GM23338 (cell line): Measurements from ENCODE around the gene IFNLR1. TPM values are rescaled to one million over a fixed set of nuclear protein-coding genes. Genes with fewer than 3 reads are reported as not detected.
A peak's percentile ranks its signal among the peaks of the same experiment; 100 is the strongest.

Experiments used
- ATAC-seq: fragments of 200-7000 bp; cut with Tn5 transposase; 3 replicates; pipeline ENCODE4 v1.9.1; 2020
- DNase-seq: peaks from one replicate; pipeline ENCODE4 v3.0.0-alpha.2; 2015; ENCODE audit warnings: low spot score
- H2AFZ ChIP-seq: fragments of 200-600 bp; sonication (generic); 2 replicates; pipeline ENCODE4 v1.8.0; 2016; ENCODE audit warnings: antibody characterized with exemption, mild to moderate bottlenecking, moderate library complexity
- H3F3A ChIP-seq: fragments of 200-600 bp; sonication (generic); replicated peaks from 2 replicates; pipeline ENCODE4 v1.8.0; 2017; ENCODE audit warnings: antibody characterized with exemption, mixed run types, low read depth
- H3K27ac ChIP-seq: fragments of 200-600 bp; sonication (generic); 2 replicates; pipeline ENCODE4 v1.6.1; 2016; ENCODE audit warnings: low read depth
- H3K27me3 ChIP-seq: fragments of 200-600 bp; sonication (generic); 2 replicates; pipeline ENCODE4 v1.8.0; 2016; ENCODE audit warnings: mild to moderate bottlenecking, mixed run types, moderate library complexity; ENCODE audit not compliant: insufficient read depth
- H3K36me3 ChIP-seq: fragments of 200-600 bp; sonication (generic); 2 replicates; pipeline ENCODE4 v1.8.0; 2016; ENCODE audit warnings: mild to moderate bottlenecking; ENCODE audit not compliant: insufficient read depth
- H3K4me1 ChIP-seq: fragments of 200-600 bp; sonication (generic); 2 replicates; pipeline ENCODE4 v1.8.0; 2016; ENCODE audit warnings: mild to moderate bottlenecking, moderate library complexity; ENCODE audit not compliant: insufficient read depth
- H3K4me2 ChIP-seq: fragments of 200-600 bp; sonication (generic); 2 replicates; pipeline ENCODE4 v1.7.1; 2017; ENCODE audit warnings: mixed run types
- H3K4me3 ChIP-seq: fragments of 200-600 bp; sonication (generic); 2 replicates; pipeline ENCODE4 v1.6.1; 2016; ENCODE audit warnings: mixed run types
- H3K79me2 ChIP-seq: fragments of 200-600 bp; sonication (generic); replicated peaks from 2 replicates; pipeline ENCODE4 v1.8.0; 2017; ENCODE audit warnings: mild to moderate bottlenecking; ENCODE audit not compliant: insufficient read depth
- H3K9me2 ChIP-seq: fragments of 200-600 bp; sonication (generic); 2 replicates; pipeline ENCODE4 v1.8.0; 2017; ENCODE audit not compliant: insufficient read depth
- H4K20me1 ChIP-seq: fragments of 200-600 bp; sonication (generic); replicated peaks from 2 replicates; pipeline ENCODE4 v1.8.0; 2017; ENCODE audit warnings: mild to moderate bottlenecking; ENCODE audit not compliant: insufficient read depth
- H3K27ac Mint-ChIP-seq: 2 replicates; pipeline ENCODE4 v1.8.0; 2020; ENCODE audit warnings: inconsistent platforms, mild to moderate bottlenecking, moderate library complexity, mixed read lengths
- H3K27me3 Mint-ChIP-seq: 3 replicates; pipeline ENCODE4 v1.8.0; 2022; ENCODE audit warnings: low read depth, mild to moderate bottlenecking, moderate library complexity, mixed read lengths, inconsistent platforms; ENCODE audit not compliant: insufficient read depth, poor library complexity
- H3K36me3 Mint-ChIP-seq: 3 replicates; pipeline ENCODE4 v1.8.0; 2021; ENCODE audit warnings: low read depth, mild to moderate bottlenecking, inconsistent platforms, moderate library complexity, mixed read lengths
- H3K4me1 Mint-ChIP-seq: 3 replicates; pipeline ENCODE4 v1.8.0; 2020; ENCODE audit warnings: mild to moderate bottlenecking, inconsistent platforms, mixed read lengths
- H3K4me3 Mint-ChIP-seq: 3 replicates; pipeline ENCODE4 v1.8.0; 2021; ENCODE audit warnings: moderate library complexity, mild to moderate bottlenecking, inconsistent platforms, mixed read lengths
- H3K9me3 Mint-ChIP-seq: 3 replicates; pipeline ENCODE4 v1.8.0; 2020; ENCODE audit warnings: moderate library complexity, mild to moderate bottlenecking, inconsistent platforms, mixed read lengths
- CREB1 ChIP-seq: fragments of 250-450 bp; sonication (Bioruptor Pico); IDR thresholded peaks from 2 replicates; pipeline ENCODE4 v1.5.0; 2020; ENCODE audit warnings: low read depth, mild to moderate bottlenecking, moderate library complexity
- ETS1 ChIP-seq: IDR thresholded peaks from 2 replicates; pipeline ENCODE4 v1.6.1; 2016; ENCODE audit warnings: antibody characterized with exemption
- EZH2 ChIP-seq: fragments of 200-600 bp; sonication (generic); IDR thresholded peaks from one replicate; pipeline ENCODE4 v1.8.0; 2017; ENCODE audit warnings: antibody characterized with exemption, mild to moderate bottlenecking, low read depth; ENCODE audit not compliant: unreplicated experiment
- EZH2phosphoT487 ChIP-seq: fragments of 200-600 bp; sonication (generic); IDR thresholded peaks from one replicate; pipeline ENCODE4 v1.8.1; 2018; ENCODE audit warnings: antibody characterized with exemption; ENCODE audit not compliant: unreplicated experiment
- JUNB ChIP-seq: IDR thresholded peaks from one replicate; pipeline ENCODE4 v1.6.1; 2016; ENCODE audit warnings: antibody characterized with exemption; ENCODE audit not compliant: unreplicated experiment
- NANOG ChIP-seq: IDR thresholded peaks from 2 replicates; pipeline ENCODE4 v1.6.1; 2016; ENCODE audit warnings: antibody characterized with exemption, borderline replicate concordance
- POLR2AphosphoS5 ChIP-seq: IDR thresholded peaks from 2 replicates; pipeline ENCODE4 v1.6.1; 2016; ENCODE audit warnings: antibody characterized with exemption, low read depth
- STAT1 ChIP-seq: IDR thresholded peaks from one replicate; pipeline ENCODE4 v1.6.1; 2016; ENCODE audit warnings: antibody characterized with exemption; ENCODE audit not compliant: unreplicated experiment
- ZNF114 ChIP-seq: fragments of 250-450 bp; sonication (Bioruptor Pico); IDR thresholded peaks from 2 replicates; pipeline ENCODE4 v1.5.0; 2020; ENCODE audit warnings: mild to moderate bottlenecking, moderate library complexity
- ZNF331 ChIP-seq: fragments of 250-450 bp; sonication (Bioruptor Pico); IDR thresholded peaks from 2 replicates; pipeline ENCODE4 v1.5.0; 2020; ENCODE audit warnings: low read depth, mild to moderate bottlenecking, moderate library complexity
- ZNF462 ChIP-seq: fragments of 250-450 bp; sonication (Bioruptor Pico); IDR thresholded peaks from 2 replicates; pipeline ENCODE4 v1.5.0; 2020; ENCODE audit warnings: mild to moderate bottlenecking, moderate library complexity
- polyA plus RNA-seq: library from polyadenylated mRNA; unstranded; fragments of >200 nt; fragmentation: Nextera tagmentation; extraction: Ambion mirVana; gene quantifications from 2 replicates; pipeline ENCODE4 v1.2.1, GENCODE V29; 2016
- total RNA-seq: library from RNA; depleted of rRNA; stranded (reverse); fragments of >200 nt; shearing (Covaris generic); gene quantifications from 2 replicates; pipeline ENCODE4 v1.2.3, GENCODE V29; 2014
- TF ChIP-seq, protein P1 (sequence below), 2 experiments: fragments of 200-600 bp in 1 of 2; sonication (generic) in 1 of 2; conservative IDR thresholded peaks; 2 replicates each; pipeline versions ENCODE4 v1.5.1 to v1.6.1; 2016 to 2017; ENCODE audit warnings: antibody characterized with exemption in 2 of 2, low read depth in 2 of 2, mild to moderate bottlenecking in 2 of 2, moderate library complexity in 1 of 2

IFNLR1 gene
- total and polyA plus RNA-seq, 2 experiments from 2014 or later = 4.2 to 6.2 TPM

- no peak overlapping the region for H3K27ac ChIP-seq
Observed at GRCh38 chr1:24109166-24109483, 78.0 kb downstream of the IFNLR1 start.

GRCh38 chr1:24108334-24109165, 78.5 kb downstream of the IFNLR1 start:
- Histone ChIP-seq H3K9me2 (no peaks in the 10 kb centered on the region), H4K20me1 (no peaks in the 10 kb centered on the region), H3K27me3 (no peaks in the 10 kb centered on the region), H3F3A (no peaks in the 10 kb centered on the region), H3K4me3 (no peak overlapping the region), H3K4me2 (no peak overlapping the region), H3K27ac (no peak overlapping the region), H3K79me2 (no peaks in the 10 kb centered on the region), H3K36me3 (no peaks in the 10 kb centered on the region), H3K4me1 (peaks cover 10% of the 10 kb centered on the region), H2AFZ (peak overlapping the region; percentile 47)
- no peaks in the 10 kb centered on the region for H3K9me3 Mint-ChIP-seq
- DNase-seq (no peak), ATAC-seq (peak; percentile 15)
- no peaks in the 10 kb centered on the region for H3K36me3 Mint-ChIP-seq
- no peak overlapping the region for H3K4me3 Mint-ChIP-seq
- H3K27me3 Mint-ChIP-seq = peaks cover 21% of the 10 kb centered on the region
- no peak overlapping the region for H3K27ac Mint-ChIP-seq
- peaks cover 29% of the 10 kb centered on the region for H3K4me1 Mint-ChIP-seq
- no peak for TF ChIP-seq ZNF462 (CRISPR knock-in tag)
- TF ChIP-seq, protein P1, sequence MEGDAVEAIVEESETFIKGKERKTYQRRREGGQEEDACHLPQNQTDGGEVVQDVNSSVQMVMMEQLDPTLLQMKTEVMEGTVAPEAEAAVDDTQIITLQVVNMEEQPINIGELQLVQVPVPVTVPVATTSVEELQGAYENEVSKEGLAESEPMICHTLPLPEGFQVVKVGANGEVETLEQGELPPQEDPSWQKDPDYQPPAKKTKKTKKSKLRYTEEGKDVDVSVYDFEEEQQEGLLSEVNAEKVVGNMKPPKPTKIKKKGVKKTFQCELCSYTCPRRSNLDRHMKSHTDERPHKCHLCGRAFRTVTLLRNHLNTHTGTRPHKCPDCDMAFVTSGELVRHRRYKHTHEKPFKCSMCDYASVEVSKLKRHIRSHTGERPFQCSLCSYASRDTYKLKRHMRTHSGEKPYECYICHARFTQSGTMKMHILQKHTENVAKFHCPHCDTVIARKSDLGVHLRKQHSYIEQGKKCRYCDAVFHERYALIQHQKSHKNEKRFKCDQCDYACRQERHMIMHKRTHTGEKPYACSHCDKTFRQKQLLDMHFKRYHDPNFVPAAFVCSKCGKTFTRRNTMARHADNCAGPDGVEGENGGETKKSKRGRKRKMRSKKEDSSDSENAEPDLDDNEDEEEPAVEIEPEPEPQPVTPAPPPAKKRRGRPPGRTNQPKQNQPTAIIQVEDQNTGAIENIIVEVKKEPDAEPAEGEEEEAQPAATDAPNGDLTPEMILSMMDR (conservative IDR thresholded peaks at IDR 0.05; ENCODE audit: low read depth in 2 of 2) = no peak
- TF ChIP-seq ZNF331 (CRISPR knock-in tag) = no peak
- no peak for TF ChIP-seq CREB1 (CRISPR knock-in tag)
- TF ChIP-seq POLR2AphosphoS5 = no peak
- TF ChIP-seq STAT1 = no peak
- no peak for TF ChIP-seq EZH2
- TF ChIP-seq JUNB = no peak
- no peak for TF ChIP-seq EZH2phosphoT487
- no peak for TF ChIP-seq ETS1
- TF ChIP-seq ZNF114 (CRISPR knock-in tag) = no peak
- no peak for TF ChIP-seq NANOG

More at GRCh38 chr1:24109166-24109483, 78.0 kb downstream of the IFNLR1 start:
- H3K36me3 ChIP-seq = no peaks in the 10 kb centered on the region
- Mint-ChIP-seq H3K9me3 (no peaks in the 10 kb centered on the region), H3K4me3 (no peak overlapping the region), H3K4me1 (peaks cover 31% of the 10 kb centered on the region), H3K27me3 (peaks cover 21% of the 10 kb centered on the region), H3K36me3 (no peaks in the 10 kb centered on the region), H3K27ac (no peak overlapping the region)
- no peak for TF ChIP-seq ZNF331 (CRISPR knock-in tag)
- no peaks in the 10 kb centered on the region for H3F3A ChIP-seq
- H2AFZ ChIP-seq = no peak overlapping the region
- no peaks in the 10 kb centered on the region for H3K27me3 ChIP-seq
- DNase-seq (no peak), ATAC-seq (no peak)
- no peaks in the 10 kb centered on the region for H3K9me2 ChIP-seq
- H3K4me2 ChIP-seq = no peak overlapping the region
- H3K79me2 ChIP-seq = no peaks in the 10 kb centered on the region
- H4K20me1 ChIP-seq = no peaks in the 10 kb centered on the region
- no peak overlapping the region for H3K4me3 ChIP-seq
- H3K4me1 ChIP-seq = peaks cover 10% of the 10 kb centered on the region
